Naive thymus-derived CD4-positive, alpha-beta T cell (primary cell): ENCODE results near the gene ANO4. TPM values are rescaled to one million over a fixed set of nuclear protein-coding genes. Genes with fewer than 3 reads are reported as not detected.
"Not testable (repeated sequence)": the region's sequence is repeated elsewhere in the genome, so short reads cannot be mapped to it uniquely, and the experiment has no call there.

ENCODE experiments used
- ATAC-seq: fragments of 150-1000 bp; cut with Tn5 transposase; 2 replicates; pipeline ENCODE4 v1.10.0; 2021; ENCODE audit warnings: mild to moderate bottlenecking, moderate library complexity
- CTCF ChIA-PET: fragments of 350-600 bp; sonication (Branson Sonifier 250); formaldehyde crosslinking; loops from one replicate; lab custom pipeline; 2021; ENCODE audit warnings: antibody characterized with exemption; lab: Charles Lee
- POLR2A ChIA-PET: fragments of 350-600 bp; sonication (Branson Sonifier 250); formaldehyde crosslinking; loops from one replicate; lab custom pipeline; 2021; ENCODE audit warnings: antibody characterized with exemption, inconsistent platforms; lab: Charles Lee
- DNase-seq, 9 donors: peaks; one replicate each; pipeline versions ENCODE4 v3.0.0 to v3.0.0-alpha.2; 2020 to 2022; ENCODE audit warnings: mixed read lengths in 1 of 9
- H3K27ac ChIP-seq: one replicate; pipeline ENCODE4 v1.7.0; 2013; ENCODE audit warnings: mild to moderate bottlenecking, low read depth, low read length, moderate library complexity
- H3K27me3 ChIP-seq, 2 donors: one replicate each; pipeline ENCODE4 v1.7.0; 2013; ENCODE audit warnings: low read length in 2 of 2, mild to moderate bottlenecking in 2 of 2, moderate library complexity in 2 of 2; ENCODE audit not compliant: control insufficient read depth in 2 of 2, insufficient read depth in 2 of 2
- H3K36me3 ChIP-seq, 3 experiments: 1 replicate in 2 of 3; 2 replicates in 1 of 3; pipeline ENCODE4 v1.7.0; 2013; ENCODE audit warnings: low read length in 3 of 3, mild to moderate bottlenecking in 3 of 3, moderate library complexity in 1 of 3; ENCODE audit not compliant: insufficient read depth in 3 of 3, control insufficient read depth in 2 of 3
- H3K4me1 ChIP-seq, 2 donors: one replicate each; pipeline ENCODE4 v1.7.0; 2013; ENCODE audit warnings: low read length in 2 of 2, mild to moderate bottlenecking in 2 of 2, moderate library complexity in 1 of 2; ENCODE audit not compliant: control insufficient read depth in 2 of 2, insufficient read depth in 2 of 2
- H3K4me3 ChIP-seq: 2 replicates; pipeline ENCODE4 v1.7.0; 2013; ENCODE audit warnings: mild to moderate bottlenecking, low read length
- H3K9me3 ChIP-seq, 3 experiments: 1 replicate in 2 of 3; 2 replicates in 1 of 3; pipeline ENCODE4 v1.7.0; 2013; ENCODE audit warnings: low read length in 3 of 3; ENCODE audit not compliant: control insufficient read depth in 2 of 3
- H3K27ac Mint-ChIP-seq, 9 donors: one replicate each; pipeline ENCODE4 v1.8.0; 2020 to 2022; ENCODE audit warnings: mixed read lengths in 9 of 9, mild to moderate bottlenecking in 8 of 9, moderate library complexity in 5 of 9, inconsistent platforms in 2 of 9
- H3K27me3 Mint-ChIP-seq, 5 donors: one replicate each; pipeline ENCODE4 v1.8.0; 2021 to 2022; ENCODE audit warnings: mixed read lengths in 5 of 5, mild to moderate bottlenecking in 1 of 5
- H3K36me3 Mint-ChIP-seq, 5 donors: one replicate each; pipeline ENCODE4 v1.8.0; 2020 to 2022; ENCODE audit warnings: mixed read lengths in 5 of 5, mild to moderate bottlenecking in 3 of 5, inconsistent platforms in 1 of 5
- H3K4me1 Mint-ChIP-seq, 7 donors: one replicate each; pipeline ENCODE4 v1.8.0; 2020 to 2022; ENCODE audit warnings: mixed read lengths in 7 of 7, mild to moderate bottlenecking in 3 of 7, inconsistent platforms in 1 of 7
- H3K4me3 Mint-ChIP-seq, 10 donors: one replicate each; pipeline ENCODE4 v1.8.0; 2020 to 2022; ENCODE audit warnings: mild to moderate bottlenecking in 10 of 10, mixed read lengths in 10 of 10, moderate library complexity in 6 of 10, inconsistent platforms in 2 of 10
- H3K9me3 Mint-ChIP-seq, 11 donors: one replicate each; pipeline ENCODE4 v1.8.0; 2020 to 2022; ENCODE audit warnings: mixed read lengths in 11 of 11, mild to moderate bottlenecking in 4 of 11, inconsistent platforms in 1 of 11, moderate library complexity in 1 of 11
- intact Hi-C, 2 donors: fragments of 100-400 bp; cut with micrococcal nuclease; formaldehyde crosslinking; loops; one replicate each; pipeline ENCODE4 v1.15.1; 2023
- polyA plus RNA-seq, 2 donors: library from polyadenylated mRNA; unstranded; fragments of 300-500 nt; fragmentation: Illumina TruSeq; gene quantifications; one replicate each; pipeline ENCODE4 v1.2.3, GENCODE V29; 2021
- total RNA-seq, 6 experiments: library from RNA in 5 of 6; stranded (reverse) in 5 of 6; gene quantifications; 1 replicate in 5 of 6; 2 replicates in 1 of 6; pipeline ENCODE4 v1.2.3 and lab custom pipeline; 2021 to 2026

ANO4 gene
- total and polyA plus RNA-seq, 7 experiments from 2014 or later: not detected

- no peaks in the 10 kb centered on the region for H3K36me3 Mint-ChIP-seq
- H3K9me3 ChIP-seq: no peaks in the 10 kb centered on the region
- H3K4me1 Mint-ChIP-seq: peaks cover 0 to 5% (median 0%) of the 10 kb centered on the region in 7 donors
- H3K36me3 ChIP-seq: no peaks in the 10 kb centered on the region
- DNase-seq: no peak
- intact Hi-C loops: no loop called here
- POLR2A ChIA-PET: no interaction called here
- no peaks in the 10 kb centered on the region for H3K4me1 ChIP-seq
- peaks cover 0 to 11% (median 4%) of the 10 kb centered on the region in 11 donors for H3K9me3 Mint-ChIP-seq
- H3K27me3 ChIP-seq: no peaks in the 10 kb centered on the region
- H3K27ac ChIP-seq: no peak overlapping the region
- H3K4me3 Mint-ChIP-seq: no peak overlapping the region
- CTCF ChIA-PET: no interaction called here
- no peak overlapping the region for H3K4me3 ChIP-seq
- H3K27ac Mint-ChIP-seq: no peak overlapping the region
- ATAC-seq: peak; percentile 22
- H3K27me3 Mint-ChIP-seq: peaks cover 0 to 8% (median 0%) of the 10 kb centered on the region in 5 donors
These were observed 193.3 kb downstream of the ANO4 start for GRCh38 chr12:100987552-100988521.

GRCh38 chr12:100989509-100989908 is 194.9 kb downstream of the ANO4 start:
- CTCF ChIA-PET, intact Hi-C loops, ATAC-seq: not testable (repeated sequence)

GRCh38 chr12:100991102-100991501 is 196.5 kb downstream of the ANO4 start:
- peaks cover 0 to 5% (median 0%) of the 10 kb centered on the region in 7 donors for H3K4me1 Mint-ChIP-seq
- Histone ChIP-seq H3K27me3 (no peaks in the 10 kb centered on the region), H3K27ac (no peak overlapping the region), H3K4me1 (no peaks in the 10 kb centered on the region), H3K4me3 (no peak overlapping the region), H3K9me3 (no peaks in the 10 kb centered on the region), H3K36me3 (no peaks in the 10 kb centered on the region)
- intact Hi-C loops: no loop called here
- H3K9me3 Mint-ChIP-seq: peaks cover 0 to 11% (median 3%) of the 10 kb centered on the region in 11 donors
- ChIA-PET CTCF (no interaction called here), POLR2A (no interaction called here)
- no peak overlapping the region for H3K27ac Mint-ChIP-seq
- DNase-seq (no peak), ATAC-seq (no peak)
- no peak overlapping the region for H3K4me3 Mint-ChIP-seq
- no peaks in the 10 kb centered on the region for H3K36me3 Mint-ChIP-seq
- peaks cover 0 to 4% (median 0%) of the 10 kb centered on the region in 5 donors for H3K27me3 Mint-ChIP-seq

More at GRCh38 chr12:100989509-100989908, 194.9 kb downstream of the ANO4 start:
- H3K27ac Mint-ChIP-seq, H3K4me1 Mint-ChIP-seq, H3K9me3 ChIP-seq, POLR2A ChIA-PET, H3K27ac ChIP-seq, H3K4me3 Mint-ChIP-seq, H3K27me3 ChIP-seq, DNase-seq, H3K4me1 ChIP-seq, H3K4me3 ChIP-seq, H3K27me3 Mint-ChIP-seq, H3K36me3 Mint-ChIP-seq, H3K36me3 ChIP-seq: not testable (repeated sequence)
- peaks cover 0 to 11% (median 3%) of the 10 kb centered on the region in 11 donors for H3K9me3 Mint-ChIP-seq

- no peak overlapping the region for H3K4me3 ChIP-seq
- no peaks in the 10 kb centered on the region for H3K9me3 ChIP-seq
- intact Hi-C loops: no loop called here
- POLR2A ChIA-PET: no interaction called here
- no peak overlapping the region for H3K4me3 Mint-ChIP-seq
- peaks cover 0 to 11% (median 4%) of the 10 kb centered on the region in 11 donors for H3K9me3 Mint-ChIP-seq
- no peaks in the 10 kb centered on the region for H3K27me3 ChIP-seq
- ATAC-seq: no peak
- H3K27me3 Mint-ChIP-seq: peaks cover 0 to 4% (median 0%) of the 10 kb centered on the region in 5 donors
- DNase-seq: no peak
- H3K36me3 ChIP-seq: no peaks in the 10 kb centered on the region
- CTCF ChIA-PET: no interaction called here
- peaks cover 0 to 5% (median 0%) of the 10 kb centered on the region in 7 donors for H3K4me1 Mint-ChIP-seq
- H3K36me3 Mint-ChIP-seq: no peaks in the 10 kb centered on the region
- H3K27ac ChIP-seq: no peak overlapping the region
- no peaks in the 10 kb centered on the region for H3K4me1 ChIP-seq
- H3K27ac Mint-ChIP-seq: no peak overlapping the region
These were observed 197.6 kb downstream of the ANO4 start for GRCh38 chr12:100992194-100992593.

GRCh38 chr12:100993916-100994450 is 199.4 kb downstream of the ANO4 start:
- Histone ChIP-seq H3K9me3 (no peaks in the 10 kb centered on the region), H3K27me3 (no peaks in the 10 kb centered on the region), H3K4me3 (no peak overlapping the region), H3K4me1 (no peaks in the 10 kb centered on the region), H3K27ac (no peak overlapping the region), H3K36me3 (no peaks in the 10 kb centered on the region)
- Mint-ChIP-seq H3K4me1 (peaks cover 0 to 1% (median 0%) of the 10 kb centered on the region in 7 donors), H3K4me3 (no peak overlapping the region), H3K27me3 (peaks cover 0 to 4% (median 0%) of the 10 kb centered on the region in 5 donors), H3K9me3 (peaks cover 0 to 10% (median 3%) of the 10 kb centered on the region in 11 donors), H3K27ac (no peak overlapping the region), H3K36me3 (no peaks in the 10 kb centered on the region)
- ChIA-PET CTCF (no interaction called here), POLR2A (no interaction called here)
- ATAC-seq: no peak
- no peak for DNase-seq
- intact Hi-C loops: no loop called here

- Histone ChIP-seq H3K27ac (no peak overlapping the region), H3K4me1 (no peaks in the 10 kb centered on the region), H3K27me3 (no peaks in the 10 kb centered on the region), H3K9me3 (no peaks in the 10 kb centered on the region), H3K36me3 (no peaks in the 10 kb centered on the region), H3K4me3 (no peak overlapping the region)
- no peak overlapping the region for H3K27ac Mint-ChIP-seq
- H3K9me3 Mint-ChIP-seq: peaks cover 0 to 5% (median 0%) of the 10 kb centered on the region in 11 donors
- no peak overlapping the region for H3K4me3 Mint-ChIP-seq
- peaks cover 0 to 1% (median 0%) of the 10 kb centered on the region in 7 donors for H3K4me1 Mint-ChIP-seq
- ChIA-PET POLR2A (no interaction called here), CTCF (no interaction called here)
- H3K27me3 Mint-ChIP-seq: no peaks in the 10 kb centered on the region
- intact Hi-C loops: no loop called here
- no peaks in the 10 kb centered on the region for H3K36me3 Mint-ChIP-seq
- DNase-seq (no peak), ATAC-seq (no peak)
These were observed 200.6 kb downstream of the ANO4 start for GRCh38 chr12:100995201-100995600.
